T47D (cell line): ENCODE results near the gene TRAFD1.
"Not testable (repeated sequence)": the region's sequence is repeated elsewhere in the genome, so short reads cannot be mapped to it uniquely, and the experiment has no call there.

Experiments used
- DNase-seq, 2 experiments: peaks; one replicate each; pipeline versions ENCODE4 v3.0.0 to v3.0.0-alpha.2; 2011 to 2012; ENCODE audit warnings: low read depth in 1 of 2, low spot score in 1 of 2
- JUND ChIP-seq: IDR thresholded peaks from 2 replicates; pipeline ENCODE4 v1.6.1; 2012; ENCODE audit warnings: low read depth
- in situ Hi-C: cut with HindIII; loops from 2 replicates; pipeline ENCODE4 v1.10.0; 2016; ENCODE audit warnings: low sequenced_read_pairs, low pct_unique_long_range_greater_than_20kb

The TRAFD1 gene

GRCh38 chr12:112125250-112125999 is at the start of gene TRAFD1:
Gene TRAFD1 (plus strand): TSS chr12:112125560. CDS start chr12:112130523, 4,963 bp downstream.
- DNase-seq, result peak; percentile 98 to 99
- no peak for TF ChIP-seq JUND
- in situ Hi-C loops, result no loop called here

GRCh38 chr12:112087055-112087850 is 38.1 kb upstream of the TRAFD1 start:
- DNase-seq, result no peak
- no peak for TF ChIP-seq JUND
- in situ Hi-C loops, result no loop called here

- DNase-seq, result no peak
- in situ Hi-C loops, result no loop called here
- no peak for TF ChIP-seq JUND
These were observed 37.5 kb upstream of the TRAFD1 start for GRCh38 chr12:112087851-112088250.

- DNase-seq, result no peak
- in situ Hi-C loops, result no loop called here
- TF ChIP-seq JUND, result no peak
These were observed 33.8 kb upstream of the TRAFD1 start for GRCh38 chr12:112091563-112091962.

GRCh38 chr12:112096070-112096469 is 29.3 kb upstream of the TRAFD1 start:
- in situ Hi-C loops, result no loop called here
- no peak for DNase-seq
- TF ChIP-seq JUND, result no peak

- TF ChIP-seq JUND, result no peak
- DNase-seq, result no peak
- in situ Hi-C loops, result no loop called here
These were observed 28.7 kb upstream of the TRAFD1 start for GRCh38 chr12:112096667-112097066.

GRCh38 chr12:112097641-112098040 is 27.7 kb upstream of the TRAFD1 start:
- in situ Hi-C loops, result no loop called here
- DNase-seq, result no peak

GRCh38 chr12:112100500-112100899 is 24.9 kb upstream of the TRAFD1 start:
- in situ Hi-C loops, DNase-seq: not testable (repeated sequence)

More at GRCh38 chr12:112097641-112098040, 27.7 kb upstream of the TRAFD1 start:
- TF ChIP-seq JUND, result no peak

GRCh38 chr12:112102127-112102526 is 23.2 kb upstream of the TRAFD1 start:
- TF ChIP-seq JUND, result no peak
- DNase-seq, result no peak
- in situ Hi-C loops, result no loop called here

GRCh38 chr12:112102746-112103145 is 22.6 kb upstream of the TRAFD1 start:
- in situ Hi-C loops, result not testable (repeated sequence)

GRCh38 chr12:112103758-112104503 is 21.4 kb upstream of the TRAFD1 start:
- in situ Hi-C loops, result no loop called here
- TF ChIP-seq JUND, result no peak
- DNase-seq, result no peak

More at GRCh38 chr12:112102746-112103145, 22.6 kb upstream of the TRAFD1 start:
- DNase-seq, result not testable (repeated sequence)

GRCh38 chr12:112105891-112106290 is 19.5 kb upstream of the TRAFD1 start:
- DNase-seq, result no peak
- no peak for TF ChIP-seq JUND
- in situ Hi-C loops, result no loop called here
